K562 (cell line): ENCODE measurements around the gene EIPR1. TPM values are rescaled to one million over a fixed set of nuclear protein-coding genes. Genes with fewer than 3 reads are reported as not detected.

Source experiments
- ATAC-seq: fragments of 200-7000 bp; cut with Tn5 transposase; 3 replicates; pipeline ENCODE4 v1.9.1; 2020; ENCODE audit warnings: moderate library complexity
- BruUV-seq: library from RNA; stranded (reverse); fragments of 400-500 nt; replicated peaks from 2 replicates; lab custom pipeline; 2021; lab: Mats Ljungman, UMichigan
- CTCF ChIA-PET: fragments of 300-600 bp; formaldehyde crosslinking; extraction: SDS; loops from one replicate; lab custom pipeline; 2021; ENCODE audit warnings: low intra/inter-chr PET ratio; lab: Yijun Ruan, JAX
- POLR2A ChIA-PET: fragments of 300-600, 350-650 bp; sonication (Branson Sonifier 250); formaldehyde crosslinking; extraction: SDS; loops from one replicate; lab custom pipeline; 2021; ENCODE audit warnings: antibody characterized with exemption, inconsistent platforms; lab: Yijun Ruan, JAX
- DNase-seq, 4 experiments: peaks; one replicate each; pipeline versions ENCODE4 v3.0.0 to v3.0.0-alpha.2; 2011 to 2018; ENCODE audit warnings: low spot score in 3 of 4, mixed read lengths in 3 of 4; ENCODE audit errors: extremely low read depth in 1 of 4
- FAIRE-seq: peaks from 2 replicates; lab custom pipeline; 2011; peaks lifted over from hg19 to GRCh38; lab: Jason Lieb, UNC
- H2AFZ ChIP-seq: 2 replicates; pipeline ENCODE4 v1.6.0; 2011; ENCODE audit warnings: low read depth, low read length, control low read depth, inconsistent platforms
- H3K27ac ChIP-seq: fragments of 200-600 bp; 3 replicates; pipeline ENCODE4 v1.8.0; 2011; ENCODE audit warnings: low read depth, mild to moderate bottlenecking, control low read depth, inconsistent platforms, low read length, moderate library complexity, mixed read lengths; ENCODE audit errors: extremely low read depth
- H3K27me3 ChIP-seq, 2 experiments: fragments of 300-600 bp in 1 of 2; 2 replicates in 1 of 2; 3 replicates in 1 of 2; pipeline versions ENCODE4 v1.6.0 to v1.8.0; 2011; ENCODE audit warnings: inconsistent platforms in 2 of 2, low read length in 2 of 2, mild to moderate bottlenecking in 1 of 2, mixed read lengths in 1 of 2, moderate library complexity in 1 of 2; ENCODE audit not compliant: control insufficient read depth in 2 of 2, insufficient read depth in 2 of 2
- H3K36me3 ChIP-seq: fragments of 300-600 bp; 3 replicates; pipeline ENCODE4 v1.8.0; 2011; ENCODE audit warnings: mild to moderate bottlenecking, low read length, inconsistent platforms; ENCODE audit not compliant: control insufficient read depth, insufficient read depth
- H3K4me1 ChIP-seq, 2 experiments: fragments of 200-600 bp in 1 of 2; replicated peaks in 1 of 2; 2 replicates in 1 of 2; 3 replicates in 1 of 2; pipeline versions ENCODE4 v1.5.1 to v1.8.0; 2011; ENCODE audit warnings: inconsistent platforms in 2 of 2, low read length in 2 of 2, mild to moderate bottlenecking in 1 of 2, mixed read lengths in 1 of 2, moderate library complexity in 1 of 2; ENCODE audit not compliant: control insufficient read depth in 2 of 2, insufficient read depth in 2 of 2
- H3K4me2 ChIP-seq: 2 replicates; pipeline ENCODE4 v1.6.1; 2011; ENCODE audit warnings: low read length, control low read depth, inconsistent platforms, mixed read lengths; ENCODE audit not compliant: insufficient read depth
- H3K4me3 ChIP-seq: fragments of 200-600 bp; sonication (generic), shearing (Covaris generic); 2 replicates; pipeline ENCODE4 v1.5.1; 2016; ENCODE audit warnings: control low read depth, inconsistent platforms
- H3K79me2 ChIP-seq: fragments of 200-600 bp; 3 replicates; pipeline ENCODE4 v1.8.0; 2011; ENCODE audit warnings: low read length, inconsistent platforms; ENCODE audit not compliant: control insufficient read depth, insufficient read depth
- H3K9ac ChIP-seq, 2 experiments: 2 replicates each; pipeline versions ENCODE4 v1.6.0 to v1.6.1; 2011; ENCODE audit warnings: low read depth in 2 of 2, low read length in 2 of 2, control low read depth in 1 of 2, inconsistent platforms in 1 of 2, mild to moderate bottlenecking in 1 of 2, mixed read lengths in 1 of 2; ENCODE audit not compliant: insufficient read depth in 1 of 2
- H3K9me1 ChIP-seq: one replicate; pipeline ENCODE4 v1.6.0; 2011; ENCODE audit warnings: inconsistent platforms, mild to moderate bottlenecking, low read length, moderate library complexity; ENCODE audit not compliant: control insufficient read depth, insufficient read depth
- H3K9me3 ChIP-seq: replicated peaks from 2 replicates; pipeline ENCODE4 v1.5.1; 2011; ENCODE audit warnings: low read depth, low read length, inconsistent platforms; ENCODE audit not compliant: control insufficient read depth, insufficient read depth
- H4K20me1 ChIP-seq: replicated peaks from 2 replicates; pipeline ENCODE4 v1.6.1; 2011; ENCODE audit warnings: low read length, inconsistent platforms, mixed read lengths; ENCODE audit not compliant: control insufficient read depth, insufficient read depth
- AFF1 ChIP-seq, 2 experiments: fragments of 450-650 bp; IDR thresholded peaks; 2 replicates each; pipeline ENCODE4 v1.6.1; 2018; ENCODE audit warnings: mild to moderate bottlenecking in 2 of 2, low read depth in 1 of 2; ENCODE audit not compliant: partially characterized antibody in 2 of 2
- CBX3 ChIP-seq, 2 experiments: IDR thresholded peaks; 1 replicate in 1 of 2; 2 replicates in 1 of 2; pipeline ENCODE4 v1.6.1; 2012; ENCODE audit warnings: inconsistent platforms in 2 of 2, low read length in 2 of 2, borderline replicate concordance in 1 of 2, control low read depth in 1 of 2
- GATAD2B ChIP-seq: fragments of 450-650 bp; IDR thresholded peaks from 2 replicates; pipeline ENCODE4 v1.6.1; 2017; ENCODE audit warnings: mild to moderate bottlenecking, borderline replicate concordance
- HDAC2 ChIP-seq: fragments of 450-650 bp; IDR thresholded peaks from 2 replicates; pipeline ENCODE4 v1.6.1; 2016; ENCODE audit warnings: mild to moderate bottlenecking
- HDAC6 ChIP-seq: IDR thresholded peaks from 2 replicates; pipeline ENCODE4 v1.6.1; 2012; ENCODE audit warnings: low read depth, mild to moderate bottlenecking, control low read depth, inconsistent platforms, low read length, moderate library complexity
- MLLT1 ChIP-seq, 2 experiments: fragments of 450-650 bp; IDR thresholded peaks; 2 replicates each; pipeline ENCODE4 v1.6.1; 2016
- NFATC3 ChIP-seq: fragments of 450-650 bp; IDR thresholded peaks from 2 replicates; pipeline ENCODE4 v1.6.1; 2017; ENCODE audit warnings: mild to moderate bottlenecking
- NONO ChIP-seq, 2 experiments: fragments of 200-400 bp in 1 of 2; fragments of 450-650 bp in 1 of 2; formaldehyde crosslinking in 1 of 2; IDR thresholded peaks; 2 replicates each; pipeline ENCODE4 v1.6.1; 2017; ENCODE audit warnings: low read depth in 2 of 2, mild to moderate bottlenecking in 2 of 2, moderate library complexity in 2 of 2, low read length in 1 of 2
- PATZ1 ChIP-seq: fragments of 250-450 bp; sonication (Bioruptor Pico); IDR thresholded peaks from 2 replicates; pipeline ENCODE4 v1.5.0; 2020; ENCODE audit warnings: mild to moderate bottlenecking, borderline replicate concordance
- PHF21A ChIP-seq: fragments of 450-650 bp; IDR thresholded peaks from 2 replicates; pipeline ENCODE4 v1.6.1; 2017; ENCODE audit warnings: low read depth, borderline replicate concordance
- SNRNP70 ChIP-seq: fragments of 200-400 bp; formaldehyde crosslinking; optimal IDR thresholded peaks from 2 replicates; pipeline ENCODE3; 2017; ENCODE audit warnings: low read depth, low read length
- ZNF174 ChIP-seq: fragments of 250-450 bp; sonication (Bioruptor Pico); IDR thresholded peaks from 2 replicates; pipeline ENCODE4 v1.4.0; 2020; ENCODE audit warnings: mild to moderate bottlenecking
- ZNF780A ChIP-seq: fragments of 250-450 bp; sonication (Bioruptor Pico); IDR thresholded peaks from 2 replicates; pipeline ENCODE4 v1.5.0; 2021; ENCODE audit warnings: mild to moderate bottlenecking
- ZNF785 ChIP-seq: fragments of 250-450 bp; sonication (Bioruptor Pico); IDR thresholded peaks from 2 replicates; pipeline ENCODE4 v1.4.0; 2020; ENCODE audit warnings: mild to moderate bottlenecking
- WGBS: fragments of 100-300 bp; shearing (Covaris generic); methylation state at CpG from one replicate; pipeline ENCODE4 v1.1.6; 2016; ENCODE audit warnings: low coverage, mixed read lengths; ENCODE audit not compliant: insufficient coverage; ENCODE audit errors: missing lambda C conversion rate; 5-methylcytosine and 5-hydroxymethylcytosine counted together
- in situ Hi-C: fragments of 300-500 bp; cut with MboI; formaldehyde crosslinking; loops from 4 replicates; pipeline ENCODE4 v1.15.0; 2018; ENCODE audit warnings: inconsistent platforms, mixed read lengths
- intact Hi-C: fragments of 100-400 bp; cut with micrococcal nuclease; formaldehyde crosslinking; loops from 2 replicates; pipeline ENCODE4 v1.14.2; 2022
- polyA plus RNA-seq, 8 experiments: library from polyadenylated mRNA; depleted of rRNA in 4 of 8; stranded (reverse) in 5 of 8; unstranded in 3 of 8; fragments of >200 nt; fragmentation: Nextera tagmentation in 2 of 8; fragmentation: Illumina TruSeq in 1 of 8; extraction: Ambion mirVana in 2 of 8; extraction: Trizol in 1 of 8; gene quantifications; 2 replicates each; pipeline versions ENCODE4 v1.2.1 to v1.2.3, GENCODE V29; 2011 to 2014; ENCODE audit warnings: inconsistent platforms in 1 of 8, missing spikeins in 1 of 8
- total RNA-seq, 7 experiments: library from RNA; depleted of rRNA in 6 of 7; stranded (reverse); fragments of >200 nt in 6 of 7; fragmentation: Illumina TruSeq in 2 of 7; extraction: Trizol in 2 of 7; gene quantifications; 2 replicates each; pipeline versions ENCODE4 v1.2.1 to v1.2.3, GENCODE V29; 2011 to 2021; ENCODE audit warnings: low replicate concordance in 1 of 7

Gene EIPR1
- total and polyA plus RNA-seq, 9 of the 15 experiments (the other 6 are each of a cell fraction or from before 2014, with no cell fraction given), result 19.9 to 54.4 (median 35.9) TPM

- DNase-seq (no peak), FAIRE-seq (no peak), ATAC-seq (no peak)
- Histone ChIP-seq H3K27ac (no peak overlapping the region), H3K4me3 (no peak overlapping the region), H3K4me2 (no peak overlapping the region), H3K9me3 (no peaks in the 10 kb centered on the region), H4K20me1 (no peaks in the 10 kb centered on the region), H3K79me2 (no peaks in the 10 kb centered on the region), H3K9ac (no peak overlapping the region), H2AFZ (no peak overlapping the region), H3K27me3 (no peaks in the 10 kb centered on the region), H3K9me1 (no peaks in the 10 kb centered on the region), H3K4me1 (no peaks in the 10 kb centered on the region), H3K36me3 (peaks cover 31% of the 10 kb centered on the region; the same call in 2 of the 3 replicates)
- BruUV-seq, result no TSS peak
- in situ Hi-C loops (no loop called here), intact Hi-C loops (no loop called here)
- POLR2A ChIA-PET, result interaction anchor here (1.5 to 1.9 kb wide), 2 partner anchors 8 to 19 kb away, joined by 5 to 9 read pairs; no protein-coding TSS in a partner anchor
- 94% methylated on average over 23 of the region's 25 CpGs for WGBS
- CTCF ChIA-PET, result no interaction called here
- TF ChIP-seq NONO (IDR thresholded peaks at IDR 0.05; ENCODE audit: low read depth in 2 of 2, low read length in 1 of 2), result no peak
- TF ChIP-seq GATAD2B, result no peak
- TF ChIP-seq HDAC6, result no peak
- TF ChIP-seq HDAC2, result no peak
- no peak for TF ChIP-seq PATZ1 (CRISPR knock-in tag)
- no peak for TF ChIP-seq ZNF785
- TF ChIP-seq ZNF780A (CRISPR knock-in tag), result no peak
- TF ChIP-seq MLLT1 (IDR thresholded peaks at IDR 0.05), result no peak
- TF ChIP-seq AFF1 (IDR thresholded peaks at IDR 0.05; ENCODE audit: low read depth in 1 of 2, partially characterized antibody in 2 of 2), result no peak
- TF ChIP-seq CBX3 (IDR thresholded peaks at IDR 0.05; ENCODE audit: borderline replicate concordance in 1 of 2, low read length in 2 of 2), result no peak
- no peak for TF ChIP-seq SNRNP70
- TF ChIP-seq PHF21A, result no peak
- no peak for TF ChIP-seq ZNF174 (CRISPR knock-in tag)
- no peak for TF ChIP-seq NFATC3
Measured at GRCh38 chr2:3414133-3414860, 36.7 kb upstream of the EIPR1 start.
